Heart left ventricle (tissue), 16 donors: Measurements from ENCODE around the gene CTPS2. TPM values are rescaled to one million over a fixed set of nuclear protein-coding genes. Genes with fewer than 3 reads are reported as not detected.

Experiments used
- ATAC-seq, 4 donors: fragments of 200-7000 bp; cut with Tn5 transposase; one replicate each; pipeline ENCODE4 v1.9.1; 2020 to 2022; ENCODE audit warnings: moderate library complexity in 4 of 4, mild to moderate bottlenecking in 3 of 4, moderate number of reproducible peaks in 1 of 4
- DNase-seq, 5 donors: peaks; one replicate each; pipeline ENCODE4 v3.0.0-alpha.2; 2020
- H3K27ac ChIP-seq, 12 donors: fragments of 200-600 bp; sonication (generic) in 4 of 12; one replicate each; pipeline versions ENCODE4 v1.5.0 to v1.8.0; 2016 to 2022; ENCODE audit warnings: mild to moderate bottlenecking in 2 of 12
- H3K27me3 ChIP-seq, 9 donors: fragments of 200-600 bp; sonication (generic) in 2 of 9; one replicate each; pipeline versions ENCODE4 v1.5.1 to v1.8.0; 2016 to 2022; ENCODE audit warnings: mild to moderate bottlenecking in 3 of 9
- H3K36me3 ChIP-seq, 9 donors: fragments of 200-600 bp; sonication (generic) in 2 of 9; one replicate each; pipeline versions ENCODE4 v1.5.0 to v1.8.0; 2018 to 2022; ENCODE audit warnings: mild to moderate bottlenecking in 2 of 9
- H3K4me1 ChIP-seq, 12 donors: fragments of 200-600 bp; sonication (generic) in 4 of 12; one replicate each; pipeline versions ENCODE4 v1.5.0 to v1.8.0; 2016 to 2022; ENCODE audit warnings: mild to moderate bottlenecking in 3 of 12
- H3K4me3 ChIP-seq, 12 donors: fragments of 200-600 bp; sonication (generic) in 4 of 12; one replicate each; pipeline versions ENCODE4 v1.5.0 to v1.8.0; 2017 to 2022; ENCODE audit warnings: mild to moderate bottlenecking in 9 of 12, moderate library complexity in 4 of 12
- H3K9me3 ChIP-seq, 12 donors: fragments of 200-600 bp; sonication (generic) in 4 of 12; one replicate each; pipeline versions ENCODE4 v1.5.0 to v1.8.0; 2016 to 2022; ENCODE audit warnings: mild to moderate bottlenecking in 1 of 12
- CTCF ChIP-seq, 12 donors: fragments of 200-600 bp; sonication (generic) in 4 of 12; IDR thresholded peaks; one replicate each; pipeline versions ENCODE4 v1.5.0 to v1.8.0; 2018 to 2022; ENCODE audit warnings: antibody characterized with exemption in 12 of 12, mild to moderate bottlenecking in 5 of 12
- POLR2A ChIP-seq, 2 donors: fragments of 450-650 bp; IDR thresholded peaks; one replicate each; pipeline ENCODE4 v1.6.1; 2017; ENCODE audit warnings: antibody characterized with exemption in 2 of 2, mild to moderate bottlenecking in 2 of 2, moderate library complexity in 2 of 2
- WGBS, 4 donors: extraction: QIAGEN DNeasy Blood & Tissue Kit in 2 of 4; methylation state at CpG; one replicate each; pipeline versions ENCODE4 v1.1.5 to v1.1.7; 2013 to 2018; 5-methylcytosine and 5-hydroxymethylcytosine counted together
- intact Hi-C, 10 donors: fragments of 100-400 bp; cut with DNase I; formaldehyde crosslinking; loops; one replicate each; pipeline versions ENCODE4 v1.11.1 to v1.14.2; 2022
- microRNA counts, 2 donors: library from miRNA; unstranded; fragments of <30 nt; microRNA quantifications; one replicate each; lab custom pipeline; 2016
- microRNA-seq, 4 donors: library from miRNA; unstranded; fragments of <30 nt; microRNA quantifications; one replicate each; pipeline versions ENCODE4 to v1.2.0, GENCODE V29; 2017 to 2020
- polyA plus RNA-seq, 2 donors: library from polyadenylated mRNA; stranded (reverse); fragments of 200-250 nt; gene quantifications; one replicate each; pipeline ENCODE4 v1.2.3, GENCODE V29; 2013
- total RNA-seq, 9 donors: library from RNA; depleted of rRNA in 2 of 9; stranded (reverse); fragments of >200 nt in 2 of 9; fragmentation: NEBNext Ultra II Directional in 3 of 9; extraction: Animal tissue kit (Norgen Biotek cat#: 25700) in 3 of 9; gene quantifications; one replicate each; pipeline versions ENCODE4 v1.1.0 to v1.2.4, GENCODE V29; 2016 to 2023
- donor health status: ischemic (EF 13 %, LVEDD 7.1; RV severe dilation, severe dysfunction).
- donor health status: healthy with polysubstance abuse.
- donor health status: DM: no; HTN: yes; CAD: no.
- donor health status: DM: no; HTN: no; CAD: no.
- donor health status: ischemic (EF 25% LVEDD 6.9; RV normal size, moderate dysfunction).
- donor health status: ischemic (EF 25% LVEDD 5.7; RV mildly dilated, moderate dysfunction).
- donor health status: healthy.
- donor health status: DM: yes; HTN: yes; CAD: no.
- donor health status: ischemic (EF 35%, LVEDD 5.7; RV mildly dilated, moderate dysfunction).
- donor health status: nonischemic (EF 11% LVEDD 7.7; RV severe dilation, severe dysfunction).
- donor health status: DM: yes; HTN: yes; CAD: no.
- donor health status: PGD.
- donor health status: ischemic (EF 29% LVEDD 5.4; RV normal size, mild dysfunction).
- donor health status: nonischemic (EF 23%, LVEDD 6.1; RV moderate dilation, normal function).

CTPS2 gene
- total and polyA plus RNA-seq, 11 donors = 3.1 to 8.3 (median 4.8) TPM

DNA sequence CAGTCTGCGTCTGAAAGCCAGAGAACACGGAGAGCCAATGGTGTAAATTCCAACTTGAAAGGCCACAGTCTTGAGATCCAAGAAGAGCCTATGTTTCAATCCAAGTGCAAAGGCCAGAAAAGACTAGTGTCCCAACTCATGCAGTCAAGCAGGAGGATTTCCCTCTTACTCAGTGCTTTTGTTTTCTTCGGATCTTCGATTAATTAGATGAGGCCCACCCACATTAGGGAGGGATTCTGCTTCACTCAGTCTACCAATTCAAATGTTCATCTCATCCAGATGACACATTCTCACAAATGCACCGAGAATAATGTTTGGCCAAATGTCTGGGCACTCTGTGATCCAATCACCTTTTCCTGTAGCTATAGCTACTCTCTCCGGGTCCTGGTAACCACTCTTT lies 154.0 kb downstream of the CTPS2 start:
- no peaks in the 10 kb centered on the region for H3K36me3 ChIP-seq
- H3K4me1 ChIP-seq = no peaks in the 10 kb centered on the region
- H3K9me3 ChIP-seq = no peaks in the 10 kb centered on the region
- no peak overlapping the region for H3K4me3 ChIP-seq
- no peak for DNase-seq
- H3K27ac ChIP-seq = no peak overlapping the region
- no peak for ATAC-seq
- WGBS, 4 donors = 87 to 93% (median 88%) methylated on average over 6 of the region's 6 CpGs
- intact Hi-C loops = no loop called here
- TF ChIP-seq CTCF (IDR thresholded peaks at IDR 0.05) (no peak), POLR2A (IDR thresholded peaks at IDR 0.05) (no peak)
- H3K27me3 ChIP-seq = peaks cover 0 to 9% (median 0%) of the 10 kb centered on the region in 9 donors

DNA sequence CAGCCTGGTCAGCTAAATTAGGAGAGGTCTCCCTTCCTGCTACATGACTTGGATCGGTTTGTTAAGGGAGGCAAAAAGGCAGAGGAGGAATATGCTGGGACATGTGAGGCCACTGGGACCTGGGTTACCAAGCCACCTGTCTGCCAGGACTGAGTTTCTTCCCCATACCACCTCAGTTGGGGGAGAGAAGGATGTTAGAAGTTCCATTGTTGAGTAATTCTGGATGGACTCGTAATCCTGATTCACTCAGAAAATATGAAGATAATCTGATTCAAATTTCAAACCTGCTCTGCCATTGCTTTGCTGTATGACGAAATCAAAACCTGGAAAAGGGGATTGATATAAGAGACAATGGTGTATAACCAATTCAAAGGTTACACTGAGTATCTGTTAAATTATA lies 159.9 kb downstream of the CTPS2 start:
- ATAC-seq = no peak
- TF ChIP-seq POLR2A (IDR thresholded peaks at IDR 0.05) (no peak), CTCF (IDR thresholded peaks at IDR 0.05) (no peak)
- DNase-seq = no peak
- no peak overlapping the region for H3K4me3 ChIP-seq
- H3K9me3 ChIP-seq = no peaks in the 10 kb centered on the region
- H3K27me3 ChIP-seq = peaks cover 0 to 22% (median 0%) of the 10 kb centered on the region in 9 donors
- no peak overlapping the region for H3K27ac ChIP-seq
- 83 to 96% (median 87%) methylated on average over 3 of the region's 3 CpGs for WGBS, 4 donors
- H3K36me3 ChIP-seq = no peaks in the 10 kb centered on the region
- intact Hi-C loops = no loop called here
- no peaks in the 10 kb centered on the region for H3K4me1 ChIP-seq

- no peaks in the 10 kb centered on the region for H3K4me1 ChIP-seq
- H3K4me3 ChIP-seq = no peak overlapping the region
- H3K9me3 ChIP-seq = no peaks in the 10 kb centered on the region
- no peak for DNase-seq
- intact Hi-C loops = no loop called here
- H3K27me3 ChIP-seq = peaks cover 0 to 32% (median 0%) of the 10 kb centered on the region in 9 donors
- H3K36me3 ChIP-seq = no peaks in the 10 kb centered on the region
- TF ChIP-seq CTCF (IDR thresholded peaks at IDR 0.05) (no peak), POLR2A (IDR thresholded peaks at IDR 0.05) (no peak)
- WGBS, 4 donors = 52 to 78% (median 71%) methylated on average over 1 of the region's 1 CpG
- no peak for ATAC-seq
- H3K27ac ChIP-seq = no peak overlapping the region
Measured at GRCh38 chrX:16547644-16548043, 164.8 kb downstream of the CTPS2 start.

GRCh38 chrX:16544969-16545368 lies 167.5 kb downstream of the CTPS2 start:
- no peak for DNase-seq
- TF ChIP-seq POLR2A (IDR thresholded peaks at IDR 0.05) = no peak
- TF ChIP-seq CTCF (IDR thresholded peaks at IDR 0.05) = no peak
- ATAC-seq = no peak
- Histone ChIP-seq H3K36me3 (no peaks in the 10 kb centered on the region), H3K9me3 (no peaks in the 10 kb centered on the region), H3K4me3 (no peak overlapping the region), H3K27ac (no peak overlapping the region), H3K4me1 (no peaks in the 10 kb centered on the region), H3K27me3 (peaks cover 0 to 31% (median 0%) of the 10 kb centered on the region in 9 donors)
- 76 to 92% (median 87%) methylated on average over 3 of the region's 3 CpGs for WGBS, 4 donors
- intact Hi-C loops = no loop called here

MicroRNAs within 50 kb of the gene (microRNA counts, 767-probe panel; counts per million panel counts)
- 2,310 to 2,371 counts per million in 2 donors for microRNA hsa-miR-548am-3p (lab: Ali Mortazavi, UCI)

Small RNA genes within 50 kb of the gene (microRNA-seq; reads per million reads assigned to microRNA genes)
- 0 reads per million in 4 donors for gene MIR548AM

Other genes starting within 250 kb of the CTPS2 start
- not detected for gene S100G, start 62.5 kb downstream of the CTPS2 start, total RNA-seq
- gene S100G, start 62.5 kb downstream of the CTPS2 start, polyA plus RNA-seq = not detected
- gene SYAP1, start 6.9 kb upstream of the CTPS2 start, total RNA-seq = 10 to 100 TPM; 15.0 to 23.4 (median 17.3) TPM
- 10 to 100 TPM; 10.1 to 14.5 TPM for gene SYAP1, start 6.9 kb upstream of the CTPS2 start, polyA plus RNA-seq
- 1 to 10 TPM; 4.3 to 8.1 (median 6.3) TPM for gene TXLNG, start 73.8 kb upstream of the CTPS2 start, total RNA-seq
- gene TXLNG, start 73.8 kb upstream of the CTPS2 start, polyA plus RNA-seq = 1 to 10 TPM; 3.0 to 5.2 TPM
- gene RBBP7, start 157.7 kb upstream of the CTPS2 start, total RNA-seq = 100 to 1,000 TPM in 6 of 9 donors, 10 to 100 TPM in 3; 88.7 to 124 (median 107) TPM
- 100 to 1,000 TPM in 1 of 2 donors, 10 to 100 TPM in 1; 93.3 to 110 TPM for gene RBBP7, start 157.7 kb upstream of the CTPS2 start, polyA plus RNA-seq
- 10 to 100 TPM in 1 of 9 donors, 1 to 10 TPM in 8; 3.3 to 11.9 (median 6.9) TPM for gene REPS2, start 234.0 kb upstream of the CTPS2 start, total RNA-seq
- 1 to 10 TPM in 1 of 2 donors, under 1 TPM in 1; 0.89 to 2.2 TPM for gene REPS2, start 234.0 kb upstream of the CTPS2 start, polyA plus RNA-seq